HL-60 (cell line): ENCODE data around the gene GDF3.
"Not testable (repeated sequence)": the region's sequence is repeated elsewhere in the genome, so short reads cannot be mapped to it uniquely, and the experiment has no call there.

ENCODE experiments used
- DNase-seq, 2 experiments: peaks; one replicate each; pipeline ENCODE4 v3.0.0-alpha.2; 2010 to 2020; ENCODE audit warnings: low read depth in 1 of 2, low spot score in 1 of 2
- H3K27ac ChIP-seq: fragments of 250-450 bp; sonication (Bioruptor Pico); replicated peaks from 2 replicates; pipeline ENCODE4 v1.5.1; 2020; ENCODE audit warnings: mild to moderate bottlenecking, moderate library complexity
- H3K27me3 ChIP-seq: fragments of 250-450 bp; sonication (Bioruptor Pico); 2 replicates; pipeline ENCODE4 v1.5.1; 2021; ENCODE audit warnings: mild to moderate bottlenecking, moderate library complexity; ENCODE audit not compliant: insufficient read depth, poor library complexity, severe bottlenecking
- H3K4me3 ChIP-seq: replicated peaks from 2 replicates; pipeline ENCODE4 v1.5.1; 2011; ENCODE audit warnings: mild to moderate bottlenecking, control low read depth, low read length; ENCODE audit not compliant: insufficient read depth
- GABPA ChIP-seq: IDR thresholded peaks from 2 replicates; pipeline ENCODE4 v1.6.1; 2012; ENCODE audit warnings: low read depth
- POLR2AphosphoS5 ChIP-seq: IDR thresholded peaks from 2 replicates; pipeline ENCODE4 v1.6.1; 2012; ENCODE audit warnings: low read depth
- SPI1 ChIP-seq: IDR thresholded peaks from 2 replicates; pipeline ENCODE4 v1.6.1; 2012; ENCODE audit warnings: low read depth, mild to moderate bottlenecking, borderline replicate concordance
- long read RNA-seq: library from polyadenylated mRNA; unstranded; transcript quantifications from one replicate; pipeline ENCODE4 v2.0.0, GENCODE V29; 2020
- TF ChIP-seq, protein P1 (sequence below): IDR thresholded peaks from 2 replicates; pipeline ENCODE4 v1.6.1; 2012; ENCODE audit warnings: low read depth; ENCODE audit not compliant: insufficient replicate concordance
- TF ChIP-seq, protein P2 (sequence below): IDR thresholded peaks from one replicate; pipeline ENCODE4 v1.5.1; 2011; ENCODE audit warnings: low read length, control low read depth, inconsistent platforms; ENCODE audit not compliant: insufficient read depth

GDF3 gene
- long read RNA-seq: 0 reads

DNA sequence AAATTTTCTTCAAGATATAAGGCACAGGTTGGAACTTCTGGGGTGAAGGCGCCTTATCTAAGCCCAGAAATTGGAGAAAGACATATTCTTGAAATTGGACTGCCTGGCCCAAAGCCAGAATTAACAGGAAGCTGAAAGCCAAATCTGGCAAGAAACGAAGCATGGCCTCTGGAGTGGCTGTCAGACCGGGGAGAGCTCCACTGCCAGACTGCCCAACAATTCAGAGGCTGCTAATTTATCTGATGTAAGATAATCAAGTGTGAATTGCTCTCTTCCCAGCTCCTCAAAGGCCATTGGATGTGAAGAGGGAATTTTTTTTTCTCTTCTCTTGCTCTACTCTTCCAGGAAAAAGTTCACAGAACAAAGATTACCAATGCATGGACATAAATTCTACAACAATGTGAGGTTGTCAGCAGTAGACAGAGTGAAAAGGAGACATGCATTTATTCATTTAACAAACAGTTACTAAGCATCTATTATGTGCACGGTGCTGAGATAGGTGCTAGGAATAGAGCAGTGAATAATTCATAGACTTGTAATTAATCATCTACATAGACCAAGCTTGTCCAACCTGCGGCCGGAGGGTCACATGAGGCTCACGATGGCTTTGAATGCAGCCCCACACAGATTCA is at the start of gene GDF3:
GDF3 (minus strand) TSS at position 210 of the 632 bp plus-strand sequence; CDS start at position 163, 47 bp downstream.
- Histone ChIP-seq H3K4me3 (no peak within 1 kb of the TSS), H3K27ac (no peak within 1 kb of the TSS), H3K27me3 (no peaks in the 10 kb centered on the region)
- TF ChIP-seq SPI1 (no peak), GABPA (no peak), POLR2AphosphoS5 (no peak)
- TF ChIP-seq, protein P1, sequence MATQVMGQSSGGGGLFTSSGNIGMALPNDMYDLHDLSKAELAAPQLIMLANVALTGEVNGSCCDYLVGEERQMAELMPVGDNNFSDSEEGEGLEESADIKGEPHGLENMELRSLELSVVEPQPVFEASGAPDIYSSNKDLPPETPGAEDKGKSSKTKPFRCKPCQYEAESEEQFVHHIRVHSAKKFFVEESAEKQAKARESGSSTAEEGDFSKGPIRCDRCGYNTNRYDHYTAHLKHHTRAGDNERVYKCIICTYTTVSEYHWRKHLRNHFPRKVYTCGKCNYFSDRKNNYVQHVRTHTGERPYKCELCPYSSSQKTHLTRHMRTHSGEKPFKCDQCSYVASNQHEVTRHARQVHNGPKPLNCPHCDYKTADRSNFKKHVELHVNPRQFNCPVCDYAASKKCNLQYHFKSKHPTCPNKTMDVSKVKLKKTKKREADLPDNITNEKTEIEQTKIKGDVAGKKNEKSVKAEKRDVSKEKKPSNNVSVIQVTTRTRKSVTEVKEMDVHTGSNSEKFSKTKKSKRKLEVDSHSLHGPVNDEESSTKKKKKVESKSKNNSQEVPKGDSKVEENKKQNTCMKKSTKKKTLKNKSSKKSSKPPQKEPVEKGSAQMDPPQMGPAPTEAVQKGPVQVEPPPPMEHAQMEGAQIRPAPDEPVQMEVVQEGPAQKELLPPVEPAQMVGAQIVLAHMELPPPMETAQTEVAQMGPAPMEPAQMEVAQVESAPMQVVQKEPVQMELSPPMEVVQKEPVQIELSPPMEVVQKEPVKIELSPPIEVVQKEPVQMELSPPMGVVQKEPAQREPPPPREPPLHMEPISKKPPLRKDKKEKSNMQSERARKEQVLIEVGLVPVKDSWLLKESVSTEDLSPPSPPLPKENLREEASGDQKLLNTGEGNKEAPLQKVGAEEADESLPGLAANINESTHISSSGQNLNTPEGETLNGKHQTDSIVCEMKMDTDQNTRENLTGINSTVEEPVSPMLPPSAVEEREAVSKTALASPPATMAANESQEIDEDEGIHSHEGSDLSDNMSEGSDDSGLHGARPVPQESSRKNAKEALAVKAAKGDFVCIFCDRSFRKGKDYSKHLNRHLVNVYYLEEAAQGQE: no peak
- TF ChIP-seq, protein P2, sequence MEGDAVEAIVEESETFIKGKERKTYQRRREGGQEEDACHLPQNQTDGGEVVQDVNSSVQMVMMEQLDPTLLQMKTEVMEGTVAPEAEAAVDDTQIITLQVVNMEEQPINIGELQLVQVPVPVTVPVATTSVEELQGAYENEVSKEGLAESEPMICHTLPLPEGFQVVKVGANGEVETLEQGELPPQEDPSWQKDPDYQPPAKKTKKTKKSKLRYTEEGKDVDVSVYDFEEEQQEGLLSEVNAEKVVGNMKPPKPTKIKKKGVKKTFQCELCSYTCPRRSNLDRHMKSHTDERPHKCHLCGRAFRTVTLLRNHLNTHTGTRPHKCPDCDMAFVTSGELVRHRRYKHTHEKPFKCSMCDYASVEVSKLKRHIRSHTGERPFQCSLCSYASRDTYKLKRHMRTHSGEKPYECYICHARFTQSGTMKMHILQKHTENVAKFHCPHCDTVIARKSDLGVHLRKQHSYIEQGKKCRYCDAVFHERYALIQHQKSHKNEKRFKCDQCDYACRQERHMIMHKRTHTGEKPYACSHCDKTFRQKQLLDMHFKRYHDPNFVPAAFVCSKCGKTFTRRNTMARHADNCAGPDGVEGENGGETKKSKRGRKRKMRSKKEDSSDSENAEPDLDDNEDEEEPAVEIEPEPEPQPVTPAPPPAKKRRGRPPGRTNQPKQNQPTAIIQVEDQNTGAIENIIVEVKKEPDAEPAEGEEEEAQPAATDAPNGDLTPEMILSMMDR: no peak
- no peak for DNase-seq

DNA sequence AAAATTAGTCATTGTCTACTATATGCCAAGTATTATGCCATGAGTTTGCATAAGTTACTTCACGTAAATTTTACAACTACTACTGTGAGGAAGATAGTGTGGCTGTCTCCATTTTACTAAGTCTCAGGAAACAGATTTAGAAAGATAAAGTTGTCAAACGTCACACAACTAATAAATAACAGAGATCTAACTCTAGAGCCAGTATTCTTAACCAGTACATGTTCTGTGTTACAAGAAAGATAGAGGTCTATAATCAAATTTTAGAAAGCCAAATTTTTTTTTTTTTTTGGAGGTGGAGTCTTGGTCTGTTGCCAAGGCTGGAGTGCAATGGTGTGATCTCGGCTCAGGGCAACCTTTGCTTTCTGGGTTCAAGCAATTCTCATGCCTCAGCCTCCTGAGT is 37.4 kb upstream of the GDF3 start:
- Histone ChIP-seq H3K4me3 (no peak overlapping the region), H3K27ac (no peak overlapping the region), H3K27me3 (peaks cover 2% of the 10 kb centered on the region)
- TF ChIP-seq SPI1 (no peak), GABPA (no peak), POLR2AphosphoS5 (no peak)
- TF ChIP-seq, protein P2: no peak
- TF ChIP-seq, protein P1: no peak
- no peak for DNase-seq

DNA sequence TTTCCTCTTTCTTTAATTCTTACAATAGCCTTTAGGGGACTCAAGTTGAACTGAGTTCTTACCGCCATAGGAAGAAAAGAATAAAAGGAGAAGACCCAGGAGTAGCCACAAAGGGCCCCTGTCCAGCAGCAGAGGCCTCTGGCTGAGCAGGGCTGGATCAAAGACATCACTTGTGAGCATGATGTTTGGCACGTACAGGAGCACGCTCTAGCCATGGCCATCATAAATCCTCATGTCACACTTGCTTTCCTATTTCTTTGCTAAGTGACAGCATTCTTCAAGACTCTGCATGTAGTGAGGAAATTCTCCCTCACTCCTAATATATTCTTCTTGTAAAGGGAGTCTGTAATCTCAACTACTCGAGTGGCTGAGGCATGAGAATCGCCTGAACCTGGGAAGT is 35.9 kb upstream of the GDF3 start:
- peaks cover 2% of the 10 kb centered on the region for H3K27me3 ChIP-seq
- no peak overlapping the region for H3K27ac ChIP-seq
- TF ChIP-seq, protein P2: no peak
- TF ChIP-seq SPI1 (no peak), POLR2AphosphoS5 (no peak), GABPA (no peak)
- TF ChIP-seq, protein P1: no peak

DNA sequence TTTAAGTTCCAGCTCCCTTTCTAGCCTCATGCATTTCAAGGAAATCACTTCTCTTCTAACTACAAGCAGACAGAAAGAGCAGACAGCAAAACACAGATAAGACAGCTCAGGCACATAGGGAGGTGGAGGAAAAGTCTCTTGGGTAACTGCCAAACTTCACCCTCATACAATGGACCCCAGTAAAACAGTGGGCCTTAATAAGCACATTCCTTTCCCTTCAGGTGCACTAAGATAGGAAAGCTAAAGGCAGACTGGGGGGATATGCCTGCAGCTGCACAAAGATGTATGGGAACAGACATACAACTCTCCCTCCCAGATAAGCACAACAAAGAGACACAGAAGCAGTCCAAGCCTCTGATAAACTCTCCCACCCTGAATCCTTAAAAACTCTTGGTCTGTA is 35.4 kb upstream of the GDF3 start:
- not testable (repeated sequence) for H3K27ac ChIP-seq, H3K27me3 ChIP-seq, DNase-seq, H3K4me3 ChIP-seq

More for the DNA sequence above, 35.9 kb upstream of the GDF3 start:
- H3K4me3 ChIP-seq: no peak overlapping the region
- no peak for DNase-seq
